K562 (cell line): ENCODE results near the gene CRADD. TPM values are rescaled to one million over a fixed set of nuclear protein-coding genes. Genes with fewer than 3 reads are reported as not detected.
A peak's percentile ranks its signal among the peaks of the same experiment; 100 is the strongest.

ENCODE experiments used
- ATF3 ChIP-seq, 2 experiments: fragments of 450-650 bp in 1 of 2; sonication (generic) in 1 of 2; formaldehyde crosslinking in 1 of 2; IDR thresholded peaks in 1 of 2; conservative IDR thresholded peaks in 1 of 2; 2 replicates each; pipeline versions ENCODE4 v1.6.1 to v1.8.1; 2016 to 2023; ENCODE audit warnings: mild to moderate bottlenecking in 2 of 2, moderate library complexity in 2 of 2, inconsistent platforms in 1 of 2, missing genetic modification reagents in 1 of 2
- BRD4 ChIP-seq: fragments of 200-600 bp; sonication (generic); IDR thresholded peaks from 2 replicates; pipeline ENCODE4 v1.6.1; 2017; ENCODE audit warnings: inconsistent platforms
- CBFB ChIP-seq: sonication (generic); formaldehyde crosslinking; IDR thresholded peaks from 2 replicates; pipeline ENCODE4 v1.4.0; 2020; ENCODE audit warnings: mild to moderate bottlenecking, missing genetic modification reagents
- CEBPG ChIP-seq, 3 experiments: fragments of 200-800 bp in 1 of 3; sonication (Bioruptor generic) in 1 of 3; sonication (generic) in 1 of 3; formaldehyde crosslinking in 1 of 3; IDR thresholded peaks in 2 of 3; conservative IDR thresholded peaks in 1 of 3; 2 replicates each; pipeline versions ENCODE4 v1.6.1 to v1.8.0; 2016 to 2022; ENCODE audit warnings: missing compliant biosample characterization in 2 of 3, missing genetic modification characterization in 2 of 3, mild to moderate bottlenecking in 1 of 3, missing genetic modification reagents in 1 of 3
- EP400 ChIP-seq: fragments of 450-650 bp; IDR thresholded peaks from 2 replicates; pipeline ENCODE4 v1.6.1; 2017; ENCODE audit warnings: antibody characterized with exemption, mild to moderate bottlenecking, moderate library complexity
- IRF9 ChIP-seq: fragments of 450-650 bp; IDR thresholded peaks from 2 replicates; pipeline ENCODE4 v1.6.1; 2016; ENCODE audit warnings: missing biosample characterization, missing genetic modification characterization
- MYBL2 ChIP-seq, 2 experiments: fragments of 450-650 bp in 1 of 2; sonication (generic) in 1 of 2; formaldehyde crosslinking in 1 of 2; IDR thresholded peaks; 2 replicates each; pipeline versions ENCODE4 v1.6.1 to v1.8.1; 2017 to 2022; ENCODE audit warnings: borderline replicate concordance in 1 of 2, inconsistent platforms in 1 of 2, low read depth in 1 of 2, mild to moderate bottlenecking in 1 of 2, missing genetic modification reagents in 1 of 2, moderate library complexity in 1 of 2
- NR2C1 ChIP-seq, 2 experiments: fragments of 450-650 bp; IDR thresholded peaks; 2 replicates each; pipeline ENCODE4 v1.6.1; 2017; ENCODE audit warnings: mild to moderate bottlenecking in 2 of 2, antibody characterized with exemption in 1 of 2, inconsistent platforms in 1 of 2, missing compliant biosample characterization in 1 of 2, missing genetic modification characterization in 1 of 2
- PBX2 ChIP-seq, 2 experiments: IDR thresholded peaks in 1 of 2; conservative IDR thresholded peaks in 1 of 2; 2 replicates each; pipeline ENCODE4 v1.6.1; 2016; ENCODE audit warnings: low read depth in 2 of 2, mild to moderate bottlenecking in 1 of 2, missing compliant biosample characterization in 1 of 2, missing genetic modification characterization in 1 of 2, moderate library complexity in 1 of 2
- PKNOX1 ChIP-seq: fragments of 450-650 bp; IDR thresholded peaks from 2 replicates; pipeline ENCODE4 v1.6.1; 2016
- POLR2H ChIP-seq: IDR thresholded peaks from 2 replicates; pipeline ENCODE4 v1.6.1; 2016; ENCODE audit warnings: missing genetic modification characterization, low read depth, mild to moderate bottlenecking, control low read depth, missing compliant biosample characterization, moderate library complexity
- SRF ChIP-seq, 2 experiments: fragments of 250-450, 450-650 bp in 1 of 2; sonication (Bioruptor Pico) in 1 of 2; sonication (generic) in 1 of 2; formaldehyde crosslinking; IDR thresholded peaks; 2 replicates each; pipeline versions ENCODE4 v1.5.0 to v1.5.1; 2020 to 2022; ENCODE audit warnings: mild to moderate bottlenecking in 1 of 2, missing genetic modification reagents in 1 of 2
- THAP7 ChIP-seq: fragments of 250-450 bp; sonication (Bioruptor Pico); IDR thresholded peaks from 2 replicates; pipeline ENCODE4 v1.5.0; 2021
- YBX1 ChIP-seq: fragments of 450-650 bp; IDR thresholded peaks from 2 replicates; pipeline ENCODE4 v1.7.1; 2016; ENCODE audit warnings: mild to moderate bottlenecking
- ZBTB9 ChIP-seq: fragments of 450-650 bp; formaldehyde crosslinking; IDR thresholded peaks from 2 replicates; pipeline ENCODE4 v1.4.0; 2020; ENCODE audit warnings: mild to moderate bottlenecking, moderate library complexity
- polyA plus RNA-seq, 8 experiments: library from polyadenylated mRNA; depleted of rRNA in 4 of 8; stranded (reverse) in 5 of 8; unstranded in 3 of 8; fragments of >200 nt; fragmentation: Nextera tagmentation in 2 of 8; fragmentation: Illumina TruSeq in 1 of 8; extraction: Ambion mirVana in 2 of 8; extraction: Trizol in 1 of 8; gene quantifications; 2 replicates each; pipeline versions ENCODE4 v1.2.1 to v1.2.3, GENCODE V29; 2011 to 2014; ENCODE audit warnings: inconsistent platforms in 1 of 8, missing spikeins in 1 of 8
- total RNA-seq, 7 experiments: library from RNA; depleted of rRNA in 6 of 7; stranded (reverse); fragments of >200 nt in 6 of 7; fragmentation: Illumina TruSeq in 2 of 7; extraction: Trizol in 2 of 7; gene quantifications; 2 replicates each; pipeline versions ENCODE4 v1.2.1 to v1.2.3, GENCODE V29; 2011 to 2021; ENCODE audit warnings: low replicate concordance in 1 of 7

Gene CRADD
- total and polyA plus RNA-seq, 9 of the 15 experiments (the other 6 are each of a cell fraction or from before 2014, with no cell fraction given) = 20.5 to 41.1 (median 25.9) TPM

- TF ChIP-seq IRF9 (tag) = peak; percentile 6; the same call in 1 of the 2 replicates
- TF ChIP-seq PKNOX1 = peak; percentile 45; the same call in 1 of the 2 replicates
- no peak for TF ChIP-seq SRF (CRISPR knock-in tag; IDR thresholded peaks at IDR 0.05)
- TF ChIP-seq ATF3 (IDR thresholded peaks at IDR 0.05) = peak; percentile 75
- TF ChIP-seq ATF3 (CRISPR knock-in tag; conservative IDR thresholded peaks at IDR 0.05) = no peak
- TF ChIP-seq YBX1 = no peak
- no peak for TF ChIP-seq THAP7 (CRISPR knock-in tag)
- TF ChIP-seq MYBL2 (IDR thresholded peaks at IDR 0.05; ENCODE audit: low read depth) = no peak
- no peak for TF ChIP-seq MYBL2 (CRISPR knock-in tag; IDR thresholded peaks at IDR 0.05; ENCODE audit: borderline replicate concordance)
- no peak for TF ChIP-seq PBX2 (CRISPR knock-in tag; IDR thresholded peaks at IDR 0.05; ENCODE audit: low read depth)
- peak; percentile 47; the same call in 1 of the 2 replicates for TF ChIP-seq PBX2 (tag; conservative IDR thresholded peaks at IDR 0.05; ENCODE audit: low read depth)
- peak; percentile 94 for TF ChIP-seq CEBPG (CRISPR knock-in tag; IDR thresholded peaks at IDR 0.05)
- TF ChIP-seq CEBPG (tag; conservative IDR thresholded peaks at IDR 0.05 in 1 of 2, IDR thresholded peaks at IDR 0.05 in 1 of 2) = peak; percentile 55 to 92
- no peak for TF ChIP-seq CBFB (CRISPR knock-in tag)
- peak; percentile 31; the same call in 1 of the 2 replicates for TF ChIP-seq ZBTB9 (CRISPR knock-in tag)
- peak; percentile 42; the same call in 1 of the 2 replicates for TF ChIP-seq EP400
- TF ChIP-seq BRD4 = no peak
- peak; percentile 12; the same call in 1 of the 2 replicates for TF ChIP-seq POLR2H (tag)
- TF ChIP-seq NR2C1 (IDR thresholded peaks at IDR 0.05) = no peak
- TF ChIP-seq NR2C1 (tag; IDR thresholded peaks at IDR 0.05) = 0 out of 2 replicates have a peak, but pooled peaks have one; percentile 13
Observed at GRCh38 chr12:93762059-93762719, 85.0 kb downstream of the CRADD start (continued).
